ENCODE measurements around the gene GK2. TPM values are rescaled to one million over a fixed set of nuclear protein-coding genes. Genes with fewer than 3 reads are reported as not detected.

GK2 gene
- polyA plus RNA-seq, 1 of the 3 experiments (the other 2 are of a cell fraction) = not detected

DNA sequence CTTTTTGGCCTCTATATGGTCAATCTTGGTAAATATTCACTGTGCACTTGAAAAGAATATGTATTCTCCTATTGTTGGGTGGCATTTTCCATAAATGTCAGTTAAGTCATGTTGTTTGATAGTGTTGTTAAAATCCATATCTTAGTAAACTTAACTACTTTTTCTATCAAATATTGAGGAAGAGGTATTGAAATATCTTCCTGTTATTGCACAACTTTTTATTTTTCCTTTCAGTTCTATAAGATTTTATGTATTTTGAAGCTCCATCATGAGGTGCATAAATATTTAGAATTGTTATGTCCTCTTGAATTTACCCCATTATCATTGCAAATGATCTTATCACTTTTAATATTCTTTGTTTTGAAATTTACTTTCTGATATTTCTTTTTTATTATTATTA, 3.4 kb downstream of the GK2 start:
- Histone ChIP-seq H3K4me2 (no peak overlapping the region), H3K9me2 (no peaks in the 10 kb centered on the region), H3K9me3 (no peaks in the 10 kb centered on the region), H3K4me1 (ENCODE audit: control insufficient read depth in 1 of 2, insufficient read depth in 2 of 2, low read depth in 1 of 2, low read length in 1 of 2) (no peaks in the 10 kb centered on the region; a peak in 1 of 4 replicates), H4K20me1 (ENCODE audit: insufficient read depth) (no peaks in the 10 kb centered on the region), H3K27me3 (ENCODE audit: insufficient read depth) (no peaks in the 10 kb centered on the region), H3F3A (replicated peaks; ENCODE audit: insufficient read depth) (no peaks in the 10 kb centered on the region), H3K36me3 (replicated peaks in 1 of 2; ENCODE audit: control insufficient read depth in 1 of 2, insufficient read depth in 2 of 2, low read length in 1 of 2) (no peaks in the 10 kb centered on the region), H3K79me2 (ENCODE audit: insufficient read depth) (no peaks in the 10 kb centered on the region), H3K27ac (ENCODE audit: low read depth in 2 of 2, low read length in 1 of 2) (no peak overlapping the region), H3K9ac (no peak overlapping the region), H3K4me3 (ENCODE audit: low read depth in 2 of 2, low read length in 1 of 2) (no peak overlapping the region), H2AFZ (ENCODE audit: low read depth) (no peak overlapping the region)
- no peak for DNase-seq
- TF ChIP-seq EZH2phosphoT487 (IDR thresholded peaks at IDR 0.05; ENCODE audit: borderline replicate concordance, low read depth) (no peak), TEAD4 (IDR thresholded peaks at IDR 0.05; ENCODE audit: borderline replicate concordance, insufficient read depth) (no peak), GABPA (IDR thresholded peaks at IDR 0.05; ENCODE audit: low read depth) (no peak), RXRA (IDR thresholded peaks at IDR 0.05; ENCODE audit: borderline replicate concordance, low read depth) (no peak), SMC3 (IDR thresholded peaks at IDR 0.05; ENCODE audit: low read depth, low read length) (no peak), MEF2A (IDR thresholded peaks at IDR 0.05; ENCODE audit: borderline replicate concordance, low read depth) (no peak), RCOR1 (IDR thresholded peaks at IDR 0.05; ENCODE audit: low read length) (no peak), FOSL2 (IDR thresholded peaks at IDR 0.05; ENCODE audit: borderline replicate concordance, low read depth) (no peak), NRF1 (IDR thresholded peaks at IDR 0.05; ENCODE audit: low read depth, low read length) (no peak), USF2 (IDR thresholded peaks at IDR 0.05; ENCODE audit: borderline replicate concordance, low read depth, low read length) (no peak), FOXM1 (IDR thresholded peaks at IDR 0.05; ENCODE audit: low read depth) (no peak), CHD2 (IDR thresholded peaks at IDR 0.05; ENCODE audit: low read length, partially characterized antibody) (no peak), GATA2 (CRISPR knock-in tag; IDR thresholded peaks at IDR 0.05) (no peak), EP300 (IDR thresholded peaks at IDR 0.05; ENCODE audit: borderline replicate concordance in 1 of 2, low read depth in 1 of 2, low read length in 1 of 2) (no peak)
- TF ChIP-seq, protein P1, sequence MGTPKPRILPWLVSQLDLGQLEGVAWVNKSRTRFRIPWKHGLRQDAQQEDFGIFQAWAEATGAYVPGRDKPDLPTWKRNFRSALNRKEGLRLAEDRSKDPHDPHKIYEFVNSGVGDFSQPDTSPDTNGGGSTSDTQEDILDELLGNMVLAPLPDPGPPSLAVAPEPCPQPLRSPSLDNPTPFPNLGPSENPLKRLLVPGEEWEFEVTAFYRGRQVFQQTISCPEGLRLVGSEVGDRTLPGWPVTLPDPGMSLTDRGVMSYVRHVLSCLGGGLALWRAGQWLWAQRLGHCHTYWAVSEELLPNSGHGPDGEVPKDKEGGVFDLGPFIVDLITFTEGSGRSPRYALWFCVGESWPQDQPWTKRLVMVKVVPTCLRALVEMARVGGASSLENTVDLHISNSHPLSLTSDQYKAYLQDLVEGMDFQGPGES (IDR thresholded peaks at IDR 0.05; ENCODE audit: low read depth, low read length) = no peak
- TF ChIP-seq, protein P2, sequence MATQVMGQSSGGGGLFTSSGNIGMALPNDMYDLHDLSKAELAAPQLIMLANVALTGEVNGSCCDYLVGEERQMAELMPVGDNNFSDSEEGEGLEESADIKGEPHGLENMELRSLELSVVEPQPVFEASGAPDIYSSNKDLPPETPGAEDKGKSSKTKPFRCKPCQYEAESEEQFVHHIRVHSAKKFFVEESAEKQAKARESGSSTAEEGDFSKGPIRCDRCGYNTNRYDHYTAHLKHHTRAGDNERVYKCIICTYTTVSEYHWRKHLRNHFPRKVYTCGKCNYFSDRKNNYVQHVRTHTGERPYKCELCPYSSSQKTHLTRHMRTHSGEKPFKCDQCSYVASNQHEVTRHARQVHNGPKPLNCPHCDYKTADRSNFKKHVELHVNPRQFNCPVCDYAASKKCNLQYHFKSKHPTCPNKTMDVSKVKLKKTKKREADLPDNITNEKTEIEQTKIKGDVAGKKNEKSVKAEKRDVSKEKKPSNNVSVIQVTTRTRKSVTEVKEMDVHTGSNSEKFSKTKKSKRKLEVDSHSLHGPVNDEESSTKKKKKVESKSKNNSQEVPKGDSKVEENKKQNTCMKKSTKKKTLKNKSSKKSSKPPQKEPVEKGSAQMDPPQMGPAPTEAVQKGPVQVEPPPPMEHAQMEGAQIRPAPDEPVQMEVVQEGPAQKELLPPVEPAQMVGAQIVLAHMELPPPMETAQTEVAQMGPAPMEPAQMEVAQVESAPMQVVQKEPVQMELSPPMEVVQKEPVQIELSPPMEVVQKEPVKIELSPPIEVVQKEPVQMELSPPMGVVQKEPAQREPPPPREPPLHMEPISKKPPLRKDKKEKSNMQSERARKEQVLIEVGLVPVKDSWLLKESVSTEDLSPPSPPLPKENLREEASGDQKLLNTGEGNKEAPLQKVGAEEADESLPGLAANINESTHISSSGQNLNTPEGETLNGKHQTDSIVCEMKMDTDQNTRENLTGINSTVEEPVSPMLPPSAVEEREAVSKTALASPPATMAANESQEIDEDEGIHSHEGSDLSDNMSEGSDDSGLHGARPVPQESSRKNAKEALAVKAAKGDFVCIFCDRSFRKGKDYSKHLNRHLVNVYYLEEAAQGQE (IDR thresholded peaks at IDR 0.05; ENCODE audit: low read depth, low read length) = no peak
- TF ChIP-seq, protein P3, sequence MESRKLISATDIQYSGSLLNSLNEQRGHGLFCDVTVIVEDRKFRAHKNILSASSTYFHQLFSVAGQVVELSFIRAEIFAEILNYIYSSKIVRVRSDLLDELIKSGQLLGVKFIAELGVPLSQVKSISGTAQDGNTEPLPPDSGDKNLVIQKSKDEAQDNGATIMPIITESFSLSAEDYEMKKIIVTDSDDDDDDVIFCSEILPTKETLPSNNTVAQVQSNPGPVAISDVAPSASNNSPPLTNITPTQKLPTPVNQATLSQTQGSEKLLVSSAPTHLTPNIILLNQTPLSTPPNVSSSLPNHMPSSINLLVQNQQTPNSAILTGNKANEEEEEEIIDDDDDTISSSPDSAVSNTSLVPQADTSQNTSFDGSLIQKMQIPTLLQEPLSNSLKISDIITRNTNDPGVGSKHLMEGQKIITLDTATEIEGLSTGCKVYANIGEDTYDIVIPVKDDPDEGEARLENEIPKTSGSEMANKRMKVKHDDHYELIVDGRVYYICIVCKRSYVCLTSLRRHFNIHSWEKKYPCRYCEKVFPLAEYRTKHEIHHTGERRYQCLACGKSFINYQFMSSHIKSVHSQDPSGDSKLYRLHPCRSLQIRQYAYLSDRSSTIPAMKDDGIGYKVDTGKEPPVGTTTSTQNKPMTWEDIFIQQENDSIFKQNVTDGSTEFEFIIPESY (IDR thresholded peaks at IDR 0.05; ENCODE audit: borderline replicate concordance, low read depth) = no peak
- POLR2A ChIA-PET = no interaction called here
- CTCF ChIA-PET = no interaction called here
